ENCODE results near the gene LTA. TPM values are rescaled to one million over a fixed set of nuclear protein-coding genes. Genes with fewer than 3 reads are reported as not detected.

LTA gene
- total and polyA plus RNA-seq, 2 experiments from 2014 or later: not detected

DNA sequence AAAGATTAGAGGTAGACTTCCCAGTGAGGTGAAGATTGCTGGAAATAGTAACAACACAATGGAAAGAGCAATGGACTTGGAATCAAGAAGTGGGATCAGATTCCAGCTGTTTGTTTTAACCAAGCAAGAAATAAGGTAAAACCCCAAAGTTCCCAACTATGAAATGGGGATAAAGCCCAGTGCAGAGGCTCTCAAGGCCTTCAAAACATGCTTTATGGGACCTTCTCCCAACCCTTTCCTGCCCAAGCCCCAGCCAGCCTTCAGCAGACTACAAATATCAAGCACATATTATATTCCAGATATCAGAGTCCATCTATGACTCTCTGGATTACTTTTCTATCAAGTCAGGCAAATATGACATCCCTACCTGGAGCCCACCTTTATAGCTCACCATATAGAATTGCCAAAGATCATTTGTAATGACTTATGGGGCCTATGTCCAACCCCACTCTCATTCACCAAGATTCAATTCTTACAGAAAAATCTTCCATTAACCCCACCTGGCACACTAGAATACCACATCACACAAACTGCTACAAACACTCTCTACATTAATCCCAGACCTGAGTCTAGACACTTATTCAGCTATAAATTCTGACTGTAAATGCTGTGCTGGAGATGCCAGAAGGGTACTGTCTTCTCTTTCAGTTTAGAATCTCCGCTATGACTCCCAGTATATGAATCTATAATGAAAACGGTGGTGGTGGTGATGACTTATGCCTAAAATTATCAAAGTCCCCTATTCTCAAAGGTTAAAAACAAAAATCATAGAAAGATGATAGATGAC is 36.4 kb upstream of the LTA start:
- Mint-ChIP-seq H3K4me1 (peaks cover 53% of the 10 kb centered on the region), H3K27me3 (ENCODE audit: insufficient read depth, low read depth, poor library complexity) (peaks cover 13% of the 10 kb centered on the region), H3K27ac (no peak overlapping the region), H3K4me3 (peak overlapping the region; percentile 13; the same call in 1 of the 3 replicates), H3K9me3 (no peaks in the 10 kb centered on the region), H3K36me3 (ENCODE audit: low read depth) (peaks cover 100% of the 10 kb centered on the region)
- no peaks in the 10 kb centered on the region for H3K27me3 ChIP-seq (ENCODE audit: insufficient read depth)
- H3K79me2 ChIP-seq (replicated peaks; ENCODE audit: insufficient read depth): peaks cover 88% of the 10 kb centered on the region
- H3K36me3 ChIP-seq (ENCODE audit: insufficient read depth): peaks cover 95% of the 10 kb centered on the region
- no peak overlapping the region for H3K4me2 ChIP-seq
- peaks cover 17% of the 10 kb centered on the region for H3K4me1 ChIP-seq (ENCODE audit: insufficient read depth)
- no peak overlapping the region for H3K4me3 ChIP-seq
- no peaks in the 10 kb centered on the region for H3K9me2 ChIP-seq (ENCODE audit: insufficient read depth)
- no peak overlapping the region for H2AFZ ChIP-seq
- H3K27ac ChIP-seq (ENCODE audit: low read depth): peak overlapping the region; percentile 6; the same call in 1 of the 2 replicates
- no peak for DNase-seq (ENCODE audit: low spot score)
- no peak for ATAC-seq
- H3F3A ChIP-seq (replicated peaks; ENCODE audit: low read depth): peaks cover 78% of the 10 kb centered on the region
- TF ChIP-seq, protein P1, sequence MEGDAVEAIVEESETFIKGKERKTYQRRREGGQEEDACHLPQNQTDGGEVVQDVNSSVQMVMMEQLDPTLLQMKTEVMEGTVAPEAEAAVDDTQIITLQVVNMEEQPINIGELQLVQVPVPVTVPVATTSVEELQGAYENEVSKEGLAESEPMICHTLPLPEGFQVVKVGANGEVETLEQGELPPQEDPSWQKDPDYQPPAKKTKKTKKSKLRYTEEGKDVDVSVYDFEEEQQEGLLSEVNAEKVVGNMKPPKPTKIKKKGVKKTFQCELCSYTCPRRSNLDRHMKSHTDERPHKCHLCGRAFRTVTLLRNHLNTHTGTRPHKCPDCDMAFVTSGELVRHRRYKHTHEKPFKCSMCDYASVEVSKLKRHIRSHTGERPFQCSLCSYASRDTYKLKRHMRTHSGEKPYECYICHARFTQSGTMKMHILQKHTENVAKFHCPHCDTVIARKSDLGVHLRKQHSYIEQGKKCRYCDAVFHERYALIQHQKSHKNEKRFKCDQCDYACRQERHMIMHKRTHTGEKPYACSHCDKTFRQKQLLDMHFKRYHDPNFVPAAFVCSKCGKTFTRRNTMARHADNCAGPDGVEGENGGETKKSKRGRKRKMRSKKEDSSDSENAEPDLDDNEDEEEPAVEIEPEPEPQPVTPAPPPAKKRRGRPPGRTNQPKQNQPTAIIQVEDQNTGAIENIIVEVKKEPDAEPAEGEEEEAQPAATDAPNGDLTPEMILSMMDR (conservative IDR thresholded peaks at IDR 0.05; ENCODE audit: low read depth in 2 of 2): no peak
- H4K20me1 ChIP-seq (replicated peaks; ENCODE audit: insufficient read depth): peaks cover 88% of the 10 kb centered on the region

DNA sequence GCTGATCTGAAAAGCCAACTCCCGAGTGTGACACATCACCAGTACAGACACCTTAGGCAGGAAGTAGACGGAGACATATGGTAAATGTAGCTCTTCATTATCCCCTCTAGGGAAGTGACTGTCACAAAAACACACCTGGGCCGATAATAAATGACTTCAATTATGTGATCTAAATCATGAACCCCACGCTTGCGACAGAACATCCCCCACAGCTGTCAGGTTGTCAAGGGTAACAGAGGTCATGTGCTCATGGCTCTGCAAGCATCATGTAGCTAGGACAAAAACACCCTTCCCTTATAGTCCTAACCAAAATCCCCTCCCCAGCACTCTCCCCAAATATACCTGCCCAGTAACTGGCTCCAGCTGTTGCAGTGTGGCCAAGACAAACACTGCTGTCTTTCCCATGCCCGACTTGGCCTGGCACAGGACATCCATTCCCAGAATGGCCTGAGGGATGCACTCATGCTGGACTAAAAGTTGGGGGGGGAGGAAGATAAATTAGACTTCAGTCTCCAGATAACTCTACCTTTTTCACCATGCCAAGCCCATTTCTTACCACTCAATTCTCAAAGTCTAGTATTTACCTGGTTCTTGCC is 33.2 kb upstream of the LTA start:
- Histone ChIP-seq H3K9me2 (ENCODE audit: insufficient read depth) (no peaks in the 10 kb centered on the region), H3K79me2 (replicated peaks; ENCODE audit: insufficient read depth) (peaks cover 85% of the 10 kb centered on the region), H3K4me1 (ENCODE audit: insufficient read depth) (peaks cover 22% of the 10 kb centered on the region), H2AFZ (no peak overlapping the region), H3K27me3 (ENCODE audit: insufficient read depth) (no peaks in the 10 kb centered on the region), H3K36me3 (ENCODE audit: insufficient read depth) (peaks cover 65% of the 10 kb centered on the region), H3K4me2 (peak overlapping the region; percentile 94), H3F3A (replicated peaks; ENCODE audit: low read depth) (peaks cover 50% of the 10 kb centered on the region), H3K27ac (ENCODE audit: low read depth) (no peak overlapping the region), H3K4me3 (peak overlapping the region; percentile 80; the same call in 1 of the 2 replicates), H4K20me1 (replicated peaks; ENCODE audit: insufficient read depth) (peaks cover 68% of the 10 kb centered on the region)
- Mint-ChIP-seq H3K4me1 (peaks cover 43% of the 10 kb centered on the region), H3K9me3 (no peaks in the 10 kb centered on the region; the same call in 2 of the 3 replicates), H3K27ac (peak overlapping the region; percentile 46; the same call in 1 of the 2 replicates), H3K27me3 (ENCODE audit: insufficient read depth, low read depth, poor library complexity) (peaks cover 22% of the 10 kb centered on the region), H3K4me3 (peak overlapping the region; percentile 98), H3K36me3 (ENCODE audit: low read depth) (peaks cover 78% of the 10 kb centered on the region)
- no peak for DNase-seq (ENCODE audit: low spot score)
- ATAC-seq: no peak
- TF ChIP-seq STAT1 (IDR thresholded peaks at IDR 0.05; ENCODE audit: unreplicated experiment): no peak
- no peak for TF ChIP-seq ZNF114 (CRISPR knock-in tag; IDR thresholded peaks at IDR 0.05)
- TF ChIP-seq, protein P2, sequence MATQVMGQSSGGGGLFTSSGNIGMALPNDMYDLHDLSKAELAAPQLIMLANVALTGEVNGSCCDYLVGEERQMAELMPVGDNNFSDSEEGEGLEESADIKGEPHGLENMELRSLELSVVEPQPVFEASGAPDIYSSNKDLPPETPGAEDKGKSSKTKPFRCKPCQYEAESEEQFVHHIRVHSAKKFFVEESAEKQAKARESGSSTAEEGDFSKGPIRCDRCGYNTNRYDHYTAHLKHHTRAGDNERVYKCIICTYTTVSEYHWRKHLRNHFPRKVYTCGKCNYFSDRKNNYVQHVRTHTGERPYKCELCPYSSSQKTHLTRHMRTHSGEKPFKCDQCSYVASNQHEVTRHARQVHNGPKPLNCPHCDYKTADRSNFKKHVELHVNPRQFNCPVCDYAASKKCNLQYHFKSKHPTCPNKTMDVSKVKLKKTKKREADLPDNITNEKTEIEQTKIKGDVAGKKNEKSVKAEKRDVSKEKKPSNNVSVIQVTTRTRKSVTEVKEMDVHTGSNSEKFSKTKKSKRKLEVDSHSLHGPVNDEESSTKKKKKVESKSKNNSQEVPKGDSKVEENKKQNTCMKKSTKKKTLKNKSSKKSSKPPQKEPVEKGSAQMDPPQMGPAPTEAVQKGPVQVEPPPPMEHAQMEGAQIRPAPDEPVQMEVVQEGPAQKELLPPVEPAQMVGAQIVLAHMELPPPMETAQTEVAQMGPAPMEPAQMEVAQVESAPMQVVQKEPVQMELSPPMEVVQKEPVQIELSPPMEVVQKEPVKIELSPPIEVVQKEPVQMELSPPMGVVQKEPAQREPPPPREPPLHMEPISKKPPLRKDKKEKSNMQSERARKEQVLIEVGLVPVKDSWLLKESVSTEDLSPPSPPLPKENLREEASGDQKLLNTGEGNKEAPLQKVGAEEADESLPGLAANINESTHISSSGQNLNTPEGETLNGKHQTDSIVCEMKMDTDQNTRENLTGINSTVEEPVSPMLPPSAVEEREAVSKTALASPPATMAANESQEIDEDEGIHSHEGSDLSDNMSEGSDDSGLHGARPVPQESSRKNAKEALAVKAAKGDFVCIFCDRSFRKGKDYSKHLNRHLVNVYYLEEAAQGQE (IDR thresholded peaks at IDR 0.05; ENCODE audit: unreplicated experiment): no peak
- no peak for TF ChIP-seq POLR2AphosphoS5 (IDR thresholded peaks at IDR 0.05; ENCODE audit: low read depth)
- TF ChIP-seq, protein P3, sequence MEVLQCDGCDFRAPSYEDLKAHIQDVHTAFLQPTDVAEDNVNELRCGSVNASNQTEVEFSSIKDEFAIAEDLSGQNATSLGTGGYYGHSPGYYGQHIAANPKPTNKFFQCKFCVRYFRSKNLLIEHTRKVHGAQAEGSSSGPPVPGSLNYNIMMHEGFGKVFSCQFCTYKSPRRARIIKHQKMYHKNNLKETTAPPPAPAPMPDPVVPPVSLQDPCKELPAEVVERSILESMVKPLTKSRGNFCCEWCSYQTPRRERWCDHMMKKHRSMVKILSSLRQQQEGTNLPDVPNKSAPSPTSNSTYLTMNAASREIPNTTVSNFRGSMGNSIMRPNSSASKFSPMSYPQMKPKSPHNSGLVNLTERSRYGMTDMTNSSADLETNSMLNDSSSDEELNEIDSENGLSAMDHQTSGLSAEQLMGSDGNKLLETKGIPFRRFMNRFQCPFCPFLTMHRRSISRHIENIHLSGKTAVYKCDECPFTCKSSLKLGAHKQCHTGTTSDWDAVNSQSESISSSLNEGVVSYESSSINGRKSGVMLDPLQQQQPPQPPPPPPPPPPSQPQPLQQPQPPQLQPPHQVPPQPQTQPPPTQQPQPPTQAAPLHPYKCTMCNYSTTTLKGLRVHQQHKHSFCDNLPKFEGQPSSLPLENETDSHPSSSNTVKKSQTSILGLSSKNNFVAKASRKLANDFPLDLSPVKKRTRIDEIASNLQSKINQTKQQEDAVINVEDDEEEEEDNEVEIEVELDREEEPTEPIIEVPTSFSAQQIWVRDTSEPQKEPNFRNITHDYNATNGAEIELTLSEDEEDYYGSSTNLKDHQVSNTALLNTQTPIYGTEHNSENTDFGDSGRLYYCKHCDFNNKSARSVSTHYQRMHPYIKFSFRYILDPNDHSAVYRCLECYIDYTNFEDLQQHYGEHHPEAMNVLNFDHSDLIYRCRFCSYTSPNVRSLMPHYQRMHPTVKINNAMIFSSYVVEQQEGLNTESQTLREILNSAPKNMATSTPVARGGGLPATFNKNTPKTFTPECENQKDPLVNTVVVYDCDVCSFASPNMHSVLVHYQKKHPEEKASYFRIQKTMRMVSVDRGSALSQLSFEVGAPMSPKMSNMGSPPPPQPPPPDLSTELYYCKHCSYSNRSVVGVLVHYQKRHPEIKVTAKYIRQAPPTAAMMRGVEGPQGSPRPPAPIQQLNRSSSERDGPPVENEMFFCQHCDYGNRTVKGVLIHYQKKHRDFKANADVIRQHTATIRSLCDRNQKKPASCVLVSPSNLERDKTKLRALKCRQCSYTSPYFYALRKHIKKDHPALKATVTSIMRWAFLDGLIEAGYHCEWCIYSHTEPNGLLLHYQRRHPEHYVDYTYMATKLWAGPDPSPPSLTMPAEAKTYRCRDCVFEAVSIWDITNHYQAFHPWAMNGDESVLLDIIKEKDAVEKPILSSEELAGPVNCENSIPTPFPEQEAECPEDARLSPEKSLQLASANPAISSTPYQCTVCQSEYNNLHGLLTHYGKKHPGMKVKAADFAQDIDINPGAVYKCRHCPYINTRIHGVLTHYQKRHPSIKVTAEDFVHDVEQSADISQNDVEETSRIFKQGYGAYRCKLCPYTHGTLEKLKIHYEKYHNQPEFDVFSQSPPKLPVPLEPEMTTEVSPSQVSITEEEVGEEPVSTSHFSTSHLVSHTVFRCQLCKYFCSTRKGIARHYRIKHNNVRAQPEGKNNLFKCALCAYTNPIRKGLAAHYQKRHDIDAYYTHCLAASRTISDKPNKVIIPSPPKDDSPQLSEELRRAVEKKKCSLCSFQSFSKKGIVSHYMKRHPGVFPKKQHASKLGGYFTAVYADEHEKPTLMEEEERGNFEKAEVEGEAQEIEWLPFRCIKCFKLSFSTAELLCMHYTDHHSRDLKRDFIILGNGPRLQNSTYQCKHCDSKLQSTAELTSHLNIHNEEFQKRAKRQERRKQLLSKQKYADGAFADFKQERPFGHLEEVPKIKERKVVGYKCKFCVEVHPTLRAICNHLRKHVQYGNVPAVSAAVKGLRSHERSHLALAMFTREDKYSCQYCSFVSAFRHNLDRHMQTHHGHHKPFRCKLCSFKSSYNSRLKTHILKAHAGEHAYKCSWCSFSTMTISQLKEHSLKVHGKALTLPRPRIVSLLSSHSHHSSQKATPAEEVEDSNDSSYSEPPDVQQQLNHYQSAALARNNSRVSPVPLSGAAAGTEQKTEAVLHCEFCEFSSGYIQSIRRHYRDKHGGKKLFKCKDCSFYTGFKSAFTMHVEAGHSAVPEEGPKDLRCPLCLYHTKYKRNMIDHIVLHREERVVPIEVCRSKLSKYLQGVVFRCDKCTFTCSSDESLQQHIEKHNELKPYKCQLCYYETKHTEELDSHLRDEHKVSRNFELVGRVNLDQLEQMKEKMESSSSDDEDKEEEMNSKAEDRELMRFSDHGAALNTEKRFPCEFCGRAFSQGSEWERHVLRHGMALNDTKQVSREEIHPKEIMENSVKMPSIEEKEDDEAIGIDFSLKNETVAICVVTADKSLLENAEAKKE (CRISPR knock-in tag; IDR thresholded peaks at IDR 0.05): no peak

Measured in GM23338 (cell line).